ENCODE results near the gene PLCL2. TPM values are rescaled to one million over a fixed set of nuclear protein-coding genes. Genes with fewer than 3 reads are reported as not detected.
"Not testable (repeated sequence)": the region's sequence is repeated elsewhere in the genome, so short reads cannot be mapped to it uniquely, and the experiment has no call there.

The PLCL2 gene
- total RNA-seq, 1 donor from 2014 or later = 12.8 TPM

DNA sequence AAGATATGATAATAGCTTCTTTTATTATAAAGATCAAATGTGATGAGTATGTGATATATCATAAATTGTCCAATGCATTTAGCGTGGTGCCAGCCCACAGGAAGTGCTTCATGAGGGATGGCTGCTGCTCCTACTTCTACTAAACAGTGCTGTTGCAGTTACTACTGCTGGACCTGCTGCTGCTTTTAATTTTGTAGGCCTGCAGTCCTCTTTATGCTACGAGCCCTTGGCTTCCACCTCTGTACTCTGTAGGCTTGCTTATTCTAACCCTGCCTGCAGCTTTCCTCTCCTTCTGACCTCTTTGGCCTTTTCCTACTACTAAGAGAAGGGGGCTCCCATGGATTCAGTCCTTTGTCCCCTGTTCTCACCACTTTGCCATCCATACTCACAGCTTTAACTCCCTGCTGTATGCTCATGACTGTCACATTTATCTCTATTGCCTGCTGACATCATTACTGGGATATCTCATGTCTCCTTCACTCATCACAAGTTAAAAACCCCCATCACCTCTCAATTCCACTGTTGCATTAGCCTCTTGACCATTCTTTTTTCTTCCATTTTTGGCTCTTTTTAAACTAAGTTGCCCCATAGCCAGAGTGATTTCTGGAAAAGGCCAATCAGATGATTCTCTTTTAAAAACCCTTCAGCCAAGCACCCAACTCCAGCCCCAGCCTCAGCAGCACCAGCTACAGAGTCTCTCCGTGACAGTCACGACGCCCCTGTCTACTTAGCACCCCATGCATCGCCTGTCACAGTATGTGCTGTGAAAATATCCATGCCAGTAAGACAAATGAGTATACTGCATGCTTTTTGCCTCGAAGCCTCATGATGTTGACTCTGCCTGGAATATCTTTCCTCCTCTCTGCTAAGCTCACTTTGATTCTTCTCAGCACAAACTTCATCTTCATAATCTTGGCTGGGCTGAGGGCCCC, 56.3 kb downstream of the PLCL2 start:
- Mint-ChIP-seq H3K4me1 (ENCODE audit: low read depth) (peaks cover 26% of the 10 kb centered on the region), H3K27me3 (ENCODE audit: low read depth) (no peaks in the 10 kb centered on the region), H3K27ac (no peak overlapping the region), H3K36me3 (ENCODE audit: low read depth) (peaks cover 20% of the 10 kb centered on the region), H3K9me3 (no peaks in the 10 kb centered on the region), H3K4me3 (ENCODE audit: low read depth) (no peak overlapping the region)
- DNase-seq (ENCODE audit: low spot score) = no peak
- intact Hi-C loops (cut with micrococcal nuclease) = no loop called here

DNA sequence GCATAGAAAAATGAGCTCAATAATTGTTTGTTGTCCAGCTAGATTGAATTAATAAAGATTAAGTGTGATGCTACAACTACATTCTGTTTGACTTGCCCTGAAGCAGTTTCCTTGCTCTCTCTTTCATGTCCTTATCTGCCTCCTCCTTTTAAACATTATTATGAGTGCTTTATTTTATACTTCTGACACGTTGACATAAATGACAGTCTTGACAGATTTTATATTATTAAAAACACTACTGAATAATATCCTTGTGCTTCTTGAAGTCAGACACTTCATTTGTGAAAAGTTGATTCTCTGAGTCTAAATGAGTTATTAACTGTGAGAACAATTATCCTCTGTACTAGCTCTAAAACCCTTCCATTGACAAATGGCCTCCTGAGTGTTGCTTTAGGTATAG, 58.2 kb downstream of the PLCL2 start:
- H3K27me3 Mint-ChIP-seq (ENCODE audit: low read depth) = no peaks in the 10 kb centered on the region
- H3K27ac Mint-ChIP-seq = no peak overlapping the region
- DNase-seq (ENCODE audit: low spot score) = no peak
- H3K4me1 Mint-ChIP-seq (ENCODE audit: low read depth) = peaks cover 16% of the 10 kb centered on the region
- intact Hi-C loops (cut with micrococcal nuclease) = no loop called here
- H3K9me3 Mint-ChIP-seq = no peaks in the 10 kb centered on the region
- H3K36me3 Mint-ChIP-seq (ENCODE audit: low read depth) = peaks cover 10% of the 10 kb centered on the region
- no peak overlapping the region for H3K4me3 Mint-ChIP-seq (ENCODE audit: low read depth)

DNA sequence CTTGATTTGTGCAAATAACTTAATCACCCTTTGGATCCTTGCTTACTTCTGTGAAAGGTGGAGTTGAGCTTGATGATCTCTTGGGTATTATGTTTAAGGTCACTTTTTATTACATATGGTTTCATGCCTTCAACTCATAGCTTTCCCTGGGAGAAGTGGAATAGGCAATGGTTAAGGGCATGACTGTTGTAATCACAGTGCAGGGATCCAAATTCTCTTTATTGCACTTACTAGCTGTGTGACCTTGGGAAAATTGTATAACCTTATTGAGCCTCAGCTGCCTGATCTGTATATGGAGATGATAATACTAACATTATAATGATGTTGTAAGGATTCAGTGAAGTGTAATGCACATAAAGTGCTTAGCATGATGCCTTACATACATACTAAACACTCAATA, 59.1 kb downstream of the PLCL2 start:
- H3K27me3 Mint-ChIP-seq (ENCODE audit: low read depth) = no peaks in the 10 kb centered on the region
- H3K27ac Mint-ChIP-seq = no peak overlapping the region
- no peak for DNase-seq (ENCODE audit: low spot score)
- intact Hi-C loops (cut with micrococcal nuclease) = no loop called here
- no peaks in the 10 kb centered on the region for H3K9me3 Mint-ChIP-seq
- H3K36me3 Mint-ChIP-seq (ENCODE audit: low read depth) = peaks cover 10% of the 10 kb centered on the region
- no peak overlapping the region for H3K4me3 Mint-ChIP-seq (ENCODE audit: low read depth)
- H3K4me1 Mint-ChIP-seq (ENCODE audit: low read depth) = peaks cover 16% of the 10 kb centered on the region

DNA sequence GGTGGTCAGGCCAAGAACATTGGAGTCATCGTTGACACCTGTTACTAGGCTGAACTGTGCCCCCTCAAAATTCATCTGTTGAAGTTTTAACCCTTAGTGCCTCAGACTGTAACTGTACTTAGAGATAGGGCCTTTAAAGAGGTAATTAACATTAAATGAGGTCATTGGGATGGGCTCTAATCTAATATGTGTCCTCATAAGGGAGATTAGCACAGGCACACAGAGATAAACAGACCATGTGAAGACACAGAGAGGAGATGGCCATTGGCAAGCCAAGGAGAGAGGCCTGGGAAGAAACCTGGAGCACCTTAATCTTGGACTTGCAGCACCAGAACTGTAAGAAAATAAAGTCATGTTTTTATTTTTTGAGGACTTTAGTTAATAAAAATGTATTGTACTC, 59.6 kb downstream of the PLCL2 start:
- DNase-seq (ENCODE audit: low spot score) = no peak

DNA sequence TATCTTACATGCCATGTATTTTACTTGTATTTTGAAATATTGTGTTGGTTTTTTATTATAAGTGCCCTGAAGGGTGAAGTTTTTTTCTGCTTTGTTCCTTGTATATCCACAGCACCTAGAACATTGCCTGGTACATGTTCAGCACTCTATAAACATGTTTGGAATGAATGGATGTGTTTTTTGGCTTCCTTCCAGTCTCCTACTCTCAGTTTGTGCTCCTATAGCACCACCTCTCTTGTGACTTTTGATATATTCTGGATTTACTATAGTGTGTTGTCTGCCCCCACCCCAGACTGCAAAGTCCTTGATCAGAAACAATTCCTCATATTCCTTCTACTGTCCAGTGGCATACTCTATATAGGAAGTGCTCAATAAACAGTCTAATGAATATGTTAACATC, 60.6 kb downstream of the PLCL2 start:
- H3K27ac Mint-ChIP-seq = no peak overlapping the region
- no peak for DNase-seq (ENCODE audit: low spot score)
- no peaks in the 10 kb centered on the region for H3K27me3 Mint-ChIP-seq (ENCODE audit: low read depth)
- H3K9me3 Mint-ChIP-seq = no peaks in the 10 kb centered on the region
- H3K4me3 Mint-ChIP-seq (ENCODE audit: low read depth) = no peak overlapping the region
- H3K36me3 Mint-ChIP-seq (ENCODE audit: low read depth) = peaks cover 10% of the 10 kb centered on the region
- H3K4me1 Mint-ChIP-seq (ENCODE audit: low read depth) = peaks cover 14% of the 10 kb centered on the region
- intact Hi-C loops (cut with micrococcal nuclease) = no loop called here

More for the DNA sequence above, 59.6 kb downstream of the PLCL2 start:
- Mint-ChIP-seq H3K4me3 (ENCODE audit: low read depth) (no peak overlapping the region), H3K9me3 (no peaks in the 10 kb centered on the region), H3K27me3 (ENCODE audit: low read depth) (no peaks in the 10 kb centered on the region), H3K36me3 (ENCODE audit: low read depth) (peaks cover 10% of the 10 kb centered on the region), H3K4me1 (ENCODE audit: low read depth) (peaks cover 14% of the 10 kb centered on the region), H3K27ac (no peak overlapping the region)
- intact Hi-C loops (cut with micrococcal nuclease) = no loop called here

DNA sequence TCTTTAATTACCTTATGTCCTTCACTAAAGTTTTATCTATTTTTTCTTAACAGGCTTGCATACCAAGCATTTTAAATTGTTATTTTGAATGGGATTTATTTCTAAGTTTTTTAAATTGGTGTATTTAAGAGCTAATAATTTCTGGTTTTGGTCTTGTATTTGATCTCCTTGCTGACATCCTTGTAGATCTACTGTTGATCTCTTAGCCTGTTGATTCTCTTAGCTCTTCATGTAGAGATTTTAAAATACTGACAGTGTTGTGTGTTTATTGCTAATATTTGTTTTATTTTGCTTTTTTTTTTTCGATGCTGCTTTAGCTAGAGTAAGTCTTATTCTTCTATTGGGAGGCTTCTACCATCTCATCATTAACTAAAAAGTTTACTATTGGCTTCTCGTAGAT, 65.5 kb downstream of the PLCL2 start:
- peaks cover 9% of the 10 kb centered on the region for H3K4me1 Mint-ChIP-seq (ENCODE audit: low read depth)
- H3K36me3 Mint-ChIP-seq (ENCODE audit: low read depth) = peaks cover 9% of the 10 kb centered on the region
- intact Hi-C loops (cut with micrococcal nuclease) = no loop called here
- DNase-seq (ENCODE audit: low spot score) = no peak
- no peak overlapping the region for H3K4me3 Mint-ChIP-seq (ENCODE audit: low read depth)
- no peak overlapping the region for H3K27ac Mint-ChIP-seq
- H3K9me3 Mint-ChIP-seq = no peaks in the 10 kb centered on the region
- no peaks in the 10 kb centered on the region for H3K27me3 Mint-ChIP-seq (ENCODE audit: low read depth)

DNA sequence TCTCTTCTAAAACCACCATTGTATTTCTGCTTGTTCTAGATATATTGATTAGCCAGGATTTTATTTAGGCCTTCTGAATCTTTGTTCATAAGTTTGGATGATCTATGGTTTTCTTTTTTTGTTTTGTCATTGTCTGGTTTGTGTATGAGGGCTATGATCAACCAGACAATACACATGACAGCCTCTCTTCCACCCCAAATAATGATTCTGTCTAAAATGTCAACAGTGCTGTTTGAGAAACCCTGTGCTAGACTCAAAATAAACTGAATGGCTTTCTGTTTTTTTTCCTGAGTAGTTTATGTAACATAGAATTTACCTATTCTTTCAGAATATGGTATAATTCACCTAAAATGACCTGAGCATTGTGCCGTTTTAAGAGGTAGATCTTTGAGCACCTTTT, 66.1 kb downstream of the PLCL2 start:
- Mint-ChIP-seq H3K9me3 (no peaks in the 10 kb centered on the region), H3K27me3 (ENCODE audit: low read depth) (no peaks in the 10 kb centered on the region), H3K4me3 (ENCODE audit: low read depth) (no peak overlapping the region), H3K36me3 (ENCODE audit: low read depth) (peaks cover 3% of the 10 kb centered on the region), H3K4me1 (ENCODE audit: low read depth) (peaks cover 7% of the 10 kb centered on the region), H3K27ac (no peak overlapping the region)
- intact Hi-C loops (cut with micrococcal nuclease) = no loop called here
- no peak for DNase-seq (ENCODE audit: low spot score)

DNA sequence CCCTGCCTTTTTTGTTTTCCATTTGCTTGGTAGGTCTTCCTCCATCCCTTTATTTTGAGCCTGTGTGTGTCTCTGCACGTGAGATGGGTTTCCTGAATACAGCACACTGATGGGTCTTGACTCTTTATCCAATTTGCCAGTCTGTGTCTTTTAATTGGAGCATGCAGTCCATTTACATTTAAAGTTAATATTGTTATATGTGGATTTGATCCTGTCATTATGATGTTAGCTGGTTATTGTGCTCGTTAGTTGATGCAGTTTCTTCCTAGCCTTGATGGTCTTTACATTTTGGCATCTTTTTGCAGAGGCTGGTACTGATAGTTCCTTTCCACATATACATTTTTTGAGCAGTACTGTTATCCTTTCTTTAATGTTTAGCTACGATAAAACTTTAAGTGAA, 73.1 kb downstream of the PLCL2 start:
- peaks cover 16% of the 10 kb centered on the region for H3K36me3 Mint-ChIP-seq (ENCODE audit: low read depth)
- H3K27ac Mint-ChIP-seq; H3K9me3 Mint-ChIP-seq; DNase-seq (ENCODE audit: low spot score); H3K27me3 Mint-ChIP-seq (ENCODE audit: low read depth); H3K4me3 Mint-ChIP-seq (ENCODE audit: low read depth); intact Hi-C loops (cut with micrococcal nuclease); H3K4me1 Mint-ChIP-seq (ENCODE audit: low read depth): not testable (repeated sequence)

DNA sequence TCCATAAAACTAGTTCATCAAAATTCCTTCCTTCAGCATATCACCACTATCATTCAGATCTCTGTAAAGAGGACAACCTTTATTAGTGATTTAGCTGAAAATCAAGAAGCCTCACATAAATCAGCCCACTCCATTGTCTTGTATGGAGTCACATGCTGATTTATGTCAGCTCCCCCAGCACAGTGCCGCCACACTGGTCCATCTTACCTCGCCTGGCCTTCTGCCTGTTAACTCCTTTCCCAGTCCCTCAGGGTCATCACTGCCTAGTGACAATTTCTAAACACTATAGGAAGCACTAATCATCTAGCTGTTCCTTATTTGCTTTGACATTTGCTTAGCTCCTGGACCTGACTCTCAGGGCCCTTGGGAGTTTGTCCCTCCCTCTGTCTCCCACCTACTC, 75.4 kb downstream of the PLCL2 start:
- Mint-ChIP-seq H3K4me1 (ENCODE audit: low read depth) (no peaks in the 10 kb centered on the region), H3K36me3 (ENCODE audit: low read depth) (peaks cover 13% of the 10 kb centered on the region), H3K27ac (no peak overlapping the region), H3K4me3 (ENCODE audit: low read depth) (no peak overlapping the region), H3K27me3 (ENCODE audit: low read depth) (no peaks in the 10 kb centered on the region), H3K9me3 (peaks cover 5% of the 10 kb centered on the region)
- intact Hi-C loops (cut with micrococcal nuclease) = no loop called here
- DNase-seq (ENCODE audit: low spot score) = no peak

DNA sequence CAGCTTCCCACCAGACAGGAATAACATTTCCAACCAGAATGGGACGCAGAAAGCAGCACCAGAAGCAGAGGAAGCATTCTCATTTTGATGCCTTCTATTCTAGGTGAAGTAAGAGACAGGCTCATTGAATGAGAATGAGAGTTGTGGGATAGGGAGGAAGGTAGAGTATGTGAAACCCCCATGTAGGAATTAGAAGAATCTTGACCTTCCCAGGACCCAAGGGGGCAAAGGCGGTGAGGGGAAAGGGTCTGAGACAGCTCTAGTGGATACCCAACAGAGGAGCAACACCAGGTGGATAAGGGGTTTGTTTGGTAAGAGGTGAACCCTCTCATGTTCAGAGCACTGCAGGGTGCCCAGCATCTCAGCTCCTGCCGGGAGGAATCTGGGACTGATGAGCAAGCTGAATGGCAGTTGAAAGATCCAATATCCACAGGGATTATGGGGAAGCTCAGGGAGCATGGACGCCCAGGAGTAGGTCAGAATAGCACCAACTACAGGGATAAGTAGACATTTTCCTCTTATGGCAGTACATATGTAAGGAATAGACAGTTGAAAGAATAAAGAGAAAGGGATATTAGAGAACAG, 77.0 kb downstream of the PLCL2 start:
- H3K27me3 Mint-ChIP-seq (ENCODE audit: low read depth) = no peaks in the 10 kb centered on the region
- no peaks in the 10 kb centered on the region for H3K4me1 Mint-ChIP-seq (ENCODE audit: low read depth)
- intact Hi-C loops (cut with micrococcal nuclease) = no loop called here
- no peak overlapping the region for H3K27ac Mint-ChIP-seq
- no peak for DNase-seq (ENCODE audit: low spot score)
- no peak overlapping the region for H3K4me3 Mint-ChIP-seq (ENCODE audit: low read depth)
- H3K36me3 Mint-ChIP-seq (ENCODE audit: low read depth) = peaks cover 15% of the 10 kb centered on the region
- peaks cover 4% of the 10 kb centered on the region for H3K9me3 Mint-ChIP-seq

DNA sequence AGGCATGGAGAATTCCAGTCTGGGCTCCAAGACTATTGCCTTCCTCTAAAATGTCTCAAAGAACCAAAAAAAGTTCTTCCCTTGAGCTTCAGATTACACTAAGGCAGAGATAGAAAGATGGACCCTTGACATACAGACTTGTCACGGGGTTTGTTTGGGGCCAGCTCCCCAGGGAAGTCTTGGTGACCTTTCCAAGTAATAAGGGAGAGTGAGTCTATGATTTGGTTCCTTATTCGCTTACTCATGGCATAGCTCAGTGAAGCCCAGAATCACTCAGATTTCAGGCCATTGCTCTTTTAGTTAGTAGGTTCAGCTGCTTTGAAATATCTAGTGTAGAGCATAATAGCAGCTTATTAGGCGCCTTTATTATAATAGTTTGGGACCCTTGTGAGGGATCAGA, 90.3 kb downstream of the PLCL2 start:
- intact Hi-C loops (cut with micrococcal nuclease) = no loop called here
- no peak overlapping the region for H3K27ac Mint-ChIP-seq
- peaks cover 19% of the 10 kb centered on the region for H3K36me3 Mint-ChIP-seq (ENCODE audit: low read depth)
- peaks cover 19% of the 10 kb centered on the region for H3K9me3 Mint-ChIP-seq
- no peak overlapping the region for H3K4me3 Mint-ChIP-seq (ENCODE audit: low read depth)
- H3K4me1 Mint-ChIP-seq (ENCODE audit: low read depth) = peaks cover 9% of the 10 kb centered on the region
- H3K27me3 Mint-ChIP-seq (ENCODE audit: low read depth) = no peaks in the 10 kb centered on the region
- DNase-seq (ENCODE audit: low spot score) = no peak

DNA sequence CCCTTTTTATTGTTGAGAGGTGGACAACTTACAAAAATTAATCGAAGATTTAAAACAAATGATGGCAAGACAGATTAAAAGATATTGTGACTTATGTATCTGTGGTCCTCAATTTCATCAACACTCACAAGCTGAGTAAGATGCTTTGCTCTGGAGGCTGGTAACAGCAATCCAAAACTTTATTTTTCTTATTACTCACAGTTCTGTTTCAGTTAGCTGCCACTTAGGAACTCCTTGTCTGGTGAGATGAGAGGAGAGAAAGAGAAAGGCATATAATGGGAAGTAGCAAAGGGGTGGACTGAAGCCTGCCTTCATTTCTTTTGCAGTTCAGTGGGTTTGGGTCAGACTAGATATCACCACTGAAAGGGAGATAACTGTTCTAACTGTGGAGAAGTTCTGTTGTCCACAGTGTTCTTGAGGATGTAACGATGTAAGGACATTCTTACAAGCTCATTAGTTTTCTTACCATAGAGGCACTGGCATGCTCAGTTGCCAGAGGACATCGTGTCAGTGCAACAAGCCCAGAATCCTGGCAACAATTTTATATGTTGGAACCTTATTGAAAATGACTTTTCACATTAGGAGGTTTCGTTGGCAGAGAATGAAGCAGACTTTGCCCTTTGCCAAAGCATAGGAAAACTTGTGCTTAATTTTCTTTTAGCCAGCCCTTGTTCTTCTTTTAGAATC, 93.6 kb downstream of the PLCL2 start:
- H3K9me3 Mint-ChIP-seq = peaks cover 5% of the 10 kb centered on the region
- no peak for DNase-seq (ENCODE audit: low spot score)
- no peak overlapping the region for H3K4me3 Mint-ChIP-seq (ENCODE audit: low read depth)
- intact Hi-C loops (cut with micrococcal nuclease) = no loop called here
- peaks cover 11% of the 10 kb centered on the region for H3K36me3 Mint-ChIP-seq (ENCODE audit: low read depth)
- no peaks in the 10 kb centered on the region for H3K27me3 Mint-ChIP-seq (ENCODE audit: low read depth)
- no peak overlapping the region for H3K27ac Mint-ChIP-seq
- peaks cover 9% of the 10 kb centered on the region for H3K4me1 Mint-ChIP-seq (ENCODE audit: low read depth)

DNA sequence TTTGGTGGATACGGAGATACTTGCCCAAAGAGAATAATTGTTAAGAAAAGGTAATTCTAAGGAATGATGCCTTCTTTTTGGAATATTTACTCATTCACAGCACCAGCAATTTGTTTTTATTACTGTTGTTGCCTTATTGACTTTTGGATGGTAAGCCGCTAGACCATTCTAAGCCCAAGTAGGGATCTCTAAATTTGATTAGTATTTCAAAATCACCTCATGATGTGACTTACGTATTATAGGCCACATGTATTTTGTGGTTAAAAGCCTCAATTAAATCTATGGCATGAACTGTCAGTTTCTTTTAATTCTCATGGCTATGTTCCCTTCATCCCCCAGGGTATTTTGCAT, 94.1 kb downstream of the PLCL2 start:
- no peak for DNase-seq (ENCODE audit: low spot score)
- H3K4me1 Mint-ChIP-seq (ENCODE audit: low read depth) = peaks cover 7% of the 10 kb centered on the region
- peaks cover 8% of the 10 kb centered on the region for H3K36me3 Mint-ChIP-seq (ENCODE audit: low read depth)
- intact Hi-C loops (cut with micrococcal nuclease) = no loop called here
- H3K9me3 Mint-ChIP-seq = peaks cover under 1% of the 10 kb centered on the region
- no peaks in the 10 kb centered on the region for H3K27me3 Mint-ChIP-seq (ENCODE audit: low read depth)
- no peak overlapping the region for H3K27ac Mint-ChIP-seq
- no peak overlapping the region for H3K4me3 Mint-ChIP-seq (ENCODE audit: low read depth)
